Measurements from ENCODE around the gene EIF4E2.

EIF4E2 gene

GRCh38 chr2:232539298-232540231, 10.9 kb upstream of the EIF4E2 start, which contains the start of gene CHRNG:
Gene CHRNG (plus strand): TSS chr2:232539692. CDS start chr2:232539748, 56 bp downstream.
- no peak for DNase-seq

GRCh38 chr2:232540441-232541041, 9.9 kb upstream of the EIF4E2 start:
- DNase-seq, result no peak

GRCh38 chr2:232541195-232541960, 9.1 kb upstream of the EIF4E2 start:
- no peak for DNase-seq

GRCh38 chr2:232541961-232542714, 8.4 kb upstream of the EIF4E2 start:
- DNase-seq, result no peak

GRCh38 chr2:232542715-232543467, 7.6 kb upstream of the EIF4E2 start:
- DNase-seq, result no peak

- DNase-seq, result no peak
These were observed 7.0 kb upstream of the EIF4E2 start for GRCh38 chr2:232543491-232543890.

- no peak for DNase-seq
These were observed 6.4 kb upstream of the EIF4E2 start for GRCh38 chr2:232543928-232544631.

GRCh38 chr2:232544674-232545073, 5.8 kb upstream of the EIF4E2 start:
- DNase-seq, result no peak

GRCh38 chr2:232545511-232546375, 4.7 kb upstream of the EIF4E2 start:
- no peak for DNase-seq

- DNase-seq, result no peak
These were observed 2.5 kb upstream of the EIF4E2 start for GRCh38 chr2:232547991-232548390.

- no peak for DNase-seq
These were observed 685 bp upstream of the EIF4E2 start for GRCh38 chr2:232549655-232550353.

GRCh38 chr2:232551250-232551638, 755 bp downstream of the EIF4E2 start:
- no peak for DNase-seq

GRCh38 chr2:232551776-232552175, 1.3 kb downstream of the EIF4E2 start:
- DNase-seq, result no peak

- DNase-seq, result no peak
These were observed 5.9 kb downstream of the EIF4E2 start for GRCh38 chr2:232556426-232556825.

GRCh38 chr2:232562515-232563151, 12.1 kb downstream of the EIF4E2 start:
- DNase-seq, result no peak

GRCh38 chr2:232563580-232563979, 13.1 kb downstream of the EIF4E2 start:
- no peak for DNase-seq

GRCh38 chr2:232567721-232568120, 17.2 kb downstream of the EIF4E2 start:
- DNase-seq, result no peak

- DNase-seq, result no peak
These were observed 17.7 kb downstream of the EIF4E2 start for GRCh38 chr2:232568161-232568560.

GRCh38 chr2:232569541-232569940, 19.1 kb downstream of the EIF4E2 start:
- no peak for DNase-seq
